GM12891 (cell line): ENCODE measurements around the gene KAT5.

Experiments
- POLR2A ChIP-seq: IDR thresholded peaks from 2 replicates; pipeline ENCODE4 v1.6.1; 2011; ENCODE audit warnings: low read depth, low read length, control low read depth
- POLR2AphosphoS5 ChIP-seq: IDR thresholded peaks from 2 replicates; pipeline ENCODE4 v1.6.1; 2011; ENCODE audit warnings: low read depth, low read length, control low read depth
- SPI1 ChIP-seq: IDR thresholded peaks from 2 replicates; pipeline ENCODE4 v1.6.1; 2011; ENCODE audit warnings: low read depth, low read length, control low read depth
- TAF1 ChIP-seq: IDR thresholded peaks from 2 replicates; pipeline ENCODE4 v1.6.1; 2011; ENCODE audit warnings: low read depth, low read length, control low read depth

GRCh38 chr11:65680192-65680743 lies 31.8 kb upstream of the KAT5 start:
- no peak for TF ChIP-seq POLR2A
- no peak for TF ChIP-seq TAF1
- no peak for TF ChIP-seq POLR2AphosphoS5
- TF ChIP-seq SPI1: no peak
